AG09309 (cell line): ENCODE measurements around the gene UMAD1.

Experiments used
- DNase-seq: peaks from one replicate; pipeline ENCODE4 v3.0.0-alpha.2; 2010; ENCODE audit warnings: low read depth
- H3K4me3 ChIP-seq: 2 replicates; pipeline ENCODE4 v1.5.1; 2011; ENCODE audit warnings: mild to moderate bottlenecking, low read depth, low read length, moderate library complexity; ENCODE audit not compliant: control insufficient read depth
- CTCF ChIP-seq: IDR thresholded peaks from 2 replicates; pipeline ENCODE4 v1.5.1; 2011; ENCODE audit warnings: mild to moderate bottlenecking, low read depth, low read length, inconsistent platforms; ENCODE audit not compliant: insufficient read depth, control insufficient read depth; ENCODE audit errors: missing control alignments

Gene UMAD1

DNA sequence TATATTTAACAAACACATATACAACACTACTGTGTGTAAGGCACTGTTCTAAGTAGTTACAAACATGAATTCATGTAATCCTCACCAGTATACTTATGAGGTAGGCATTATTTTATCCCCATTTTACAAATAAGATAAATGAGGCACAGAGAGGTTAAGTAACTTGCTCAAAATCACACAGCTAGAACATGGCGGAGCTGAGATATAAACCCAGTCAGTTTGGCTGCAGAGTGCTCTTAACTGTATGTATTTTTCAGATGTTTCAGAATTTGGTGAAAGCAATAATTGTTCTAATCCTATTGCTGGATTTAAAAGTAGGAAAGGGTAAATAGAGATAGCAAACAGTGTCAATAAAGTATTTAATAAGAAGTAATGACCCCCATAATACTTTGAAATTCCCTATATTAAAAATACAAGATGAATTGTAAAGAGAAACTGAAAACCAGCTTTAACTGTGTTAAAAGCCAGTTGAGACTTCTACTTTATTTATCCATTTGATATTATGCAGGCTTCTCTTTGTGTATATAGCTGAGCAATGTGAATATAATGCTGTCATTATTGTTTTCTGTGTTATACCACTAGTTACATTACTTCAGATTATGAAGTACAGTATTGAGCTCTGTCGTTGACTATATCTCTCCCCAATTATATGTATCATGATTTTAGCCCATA lies 110.2 kb downstream of the UMAD1 start:
- DNase-seq: no peak
- TF ChIP-seq CTCF: no peak

DNA sequence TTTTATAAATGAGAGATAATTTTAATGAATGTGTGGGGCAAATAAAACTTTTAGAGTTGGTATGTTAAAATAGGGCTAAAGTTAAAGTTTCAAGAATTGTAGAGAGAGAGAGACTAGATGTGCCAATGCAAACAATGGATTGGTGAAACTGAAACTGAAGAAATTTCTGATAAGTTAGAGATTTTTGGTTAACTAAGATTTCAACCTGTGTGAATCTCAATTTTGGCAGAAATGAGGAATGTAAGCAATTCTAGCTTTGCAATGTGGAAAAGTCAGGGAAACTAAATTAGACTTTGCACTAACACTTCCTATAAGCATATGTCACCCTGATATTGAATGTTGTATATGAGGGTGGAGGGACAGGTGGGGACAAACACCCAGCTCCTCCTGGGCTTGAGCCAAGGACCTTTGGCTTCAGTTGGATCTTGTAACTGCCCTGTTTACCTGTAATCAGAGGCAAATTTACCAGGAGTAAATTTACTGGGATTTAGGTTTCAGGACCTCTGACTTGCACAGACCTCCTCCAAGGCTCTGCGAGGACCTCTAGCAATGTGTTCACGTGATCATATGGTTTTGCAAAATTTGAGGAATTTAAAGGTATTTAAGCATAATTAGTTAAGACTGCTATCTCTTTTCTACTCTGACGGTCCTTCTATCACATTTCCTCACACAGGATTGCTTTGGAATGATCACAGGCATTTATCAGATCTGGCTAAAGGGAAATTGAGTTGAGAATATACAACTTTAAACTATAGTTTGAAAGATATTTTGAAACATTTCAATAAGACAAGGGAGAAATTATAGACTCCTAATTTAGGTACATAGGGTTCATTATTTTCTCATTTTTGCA lies 110.9 kb downstream of the UMAD1 start:
- no peak for DNase-seq
- no peak for TF ChIP-seq CTCF
- H3K4me3 ChIP-seq: no peak overlapping the region

More for the DNA sequence above, 110.2 kb downstream of the UMAD1 start:
- H3K4me3 ChIP-seq: no peak overlapping the region

DNA sequence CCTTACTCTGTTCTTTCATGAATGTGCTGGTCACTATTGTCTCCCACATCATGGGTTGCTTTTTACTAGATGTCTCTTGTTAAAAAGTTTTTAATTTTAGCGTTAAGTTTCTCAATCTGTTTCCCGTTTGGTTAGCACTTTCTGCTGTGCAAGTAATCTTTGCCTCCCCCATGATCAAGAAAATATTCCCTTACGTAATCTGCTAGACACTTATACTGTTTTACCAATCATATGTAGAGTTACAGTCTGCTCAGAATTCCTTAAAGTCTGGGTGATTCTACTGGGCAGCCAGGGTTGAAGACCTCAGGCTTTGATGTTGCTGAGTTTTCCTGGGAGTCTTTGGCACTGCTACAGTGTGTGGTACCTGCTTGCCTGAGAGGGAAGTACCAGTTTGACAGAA lies 116.0 kb downstream of the UMAD1 start:
- no peak for DNase-seq
- no peak overlapping the region for H3K4me3 ChIP-seq
- TF ChIP-seq CTCF: no peak

DNA sequence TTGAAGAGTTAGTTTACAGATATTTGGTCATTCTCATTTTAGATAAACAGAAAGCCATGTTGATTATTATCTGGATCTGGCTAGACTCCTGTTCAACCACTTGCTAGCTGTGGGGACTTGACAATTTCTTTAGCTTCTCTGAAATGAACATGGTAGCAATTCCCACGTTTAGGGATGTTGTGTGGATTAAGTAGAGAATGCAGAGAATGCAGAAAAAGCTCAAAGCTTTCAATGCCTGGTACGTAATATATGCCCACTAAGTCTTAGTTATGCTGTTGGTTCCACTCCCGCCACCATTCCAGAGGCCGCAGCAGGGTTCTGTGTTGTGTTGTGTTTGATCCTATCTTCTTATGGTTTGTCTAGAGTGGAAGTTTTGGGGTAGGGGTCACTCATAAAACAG lies 117.0 kb downstream of the UMAD1 start:
- no peak overlapping the region for H3K4me3 ChIP-seq
- no peak for TF ChIP-seq CTCF
- no peak for DNase-seq

DNA sequence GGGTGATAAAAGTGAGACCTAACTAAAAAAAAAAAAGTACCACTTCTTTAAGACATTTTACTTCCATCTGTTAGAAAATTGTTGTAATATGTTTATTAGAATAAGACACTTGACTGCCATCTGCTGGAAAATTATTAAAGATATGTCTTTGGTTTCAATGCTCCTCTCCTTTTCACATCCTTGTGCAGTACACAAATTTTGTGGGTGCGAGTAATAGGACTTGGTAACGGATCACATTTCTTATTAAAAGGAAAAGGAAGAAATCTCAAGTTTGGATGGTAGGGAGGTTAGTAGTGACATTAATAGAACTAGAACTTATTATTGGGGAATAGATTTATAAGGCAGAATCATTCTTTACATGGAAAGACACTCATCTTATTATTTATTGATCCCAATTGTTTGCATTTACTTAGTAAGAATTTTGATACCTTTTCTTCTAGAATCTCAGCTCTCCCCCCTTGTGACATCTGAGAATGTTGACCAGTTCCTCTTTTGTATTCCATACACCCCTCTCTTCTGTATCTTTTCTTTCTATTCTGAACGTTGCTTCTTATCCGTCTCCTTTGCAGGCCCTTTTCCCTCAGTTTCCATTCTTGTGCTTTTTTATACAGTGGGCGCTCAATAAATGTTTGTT lies 120.9 kb downstream of the UMAD1 start:
- H3K4me3 ChIP-seq: no peak overlapping the region
- no peak for DNase-seq
- peak; percentile 39 for TF ChIP-seq CTCF

DNA sequence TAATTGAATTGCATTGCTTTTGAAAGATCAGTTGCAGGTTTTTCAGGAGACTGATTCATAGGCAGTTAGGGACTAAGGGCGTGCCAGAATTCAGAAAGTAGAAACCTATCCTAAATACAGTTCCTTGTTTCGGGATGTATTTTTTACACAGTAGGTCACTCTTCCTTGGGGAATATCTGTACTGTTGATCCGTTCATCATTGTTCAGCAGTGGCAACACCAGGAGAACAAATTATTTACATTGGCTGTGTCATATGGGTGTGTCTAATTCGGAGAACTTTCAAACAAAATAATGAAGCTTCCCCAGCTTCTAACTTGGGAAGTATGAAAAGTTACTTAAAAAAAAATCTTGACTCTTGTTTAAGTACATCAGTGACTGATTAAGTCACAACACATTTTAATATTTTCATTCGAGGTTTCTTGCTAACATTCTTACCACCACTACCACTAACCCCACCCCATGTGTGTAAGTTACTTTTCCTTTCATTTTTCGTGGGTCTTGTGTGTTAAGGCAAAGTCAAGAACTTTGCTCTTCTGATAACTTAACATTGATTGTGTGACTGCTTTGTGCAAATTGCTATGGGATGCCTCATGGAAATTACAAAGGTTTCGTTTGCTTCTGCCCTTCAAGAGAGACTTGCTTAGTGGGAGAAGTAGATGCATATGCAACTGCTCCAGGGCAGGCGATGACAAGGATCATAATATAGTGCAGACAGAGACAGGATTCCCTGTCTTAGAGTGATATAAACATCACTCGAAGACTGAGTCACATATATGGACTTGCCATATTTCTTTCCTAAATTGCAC lies 121.6 kb downstream of the UMAD1 start:
- H3K4me3 ChIP-seq: peak overlapping the region; percentile 36
- no peak for DNase-seq
- no peak for TF ChIP-seq CTCF
